ENCODE results near the gene ARHGAP40. TPM values are rescaled to one million over a fixed set of nuclear protein-coding genes. Genes with fewer than 3 reads are reported as not detected.

ARHGAP40 gene
- total and polyA plus RNA-seq, 2 of the 13 experiments (the other 11 are each of a cell fraction or from before 2014, with no cell fraction given), result 0.75 to 2.1 TPM

DNA sequence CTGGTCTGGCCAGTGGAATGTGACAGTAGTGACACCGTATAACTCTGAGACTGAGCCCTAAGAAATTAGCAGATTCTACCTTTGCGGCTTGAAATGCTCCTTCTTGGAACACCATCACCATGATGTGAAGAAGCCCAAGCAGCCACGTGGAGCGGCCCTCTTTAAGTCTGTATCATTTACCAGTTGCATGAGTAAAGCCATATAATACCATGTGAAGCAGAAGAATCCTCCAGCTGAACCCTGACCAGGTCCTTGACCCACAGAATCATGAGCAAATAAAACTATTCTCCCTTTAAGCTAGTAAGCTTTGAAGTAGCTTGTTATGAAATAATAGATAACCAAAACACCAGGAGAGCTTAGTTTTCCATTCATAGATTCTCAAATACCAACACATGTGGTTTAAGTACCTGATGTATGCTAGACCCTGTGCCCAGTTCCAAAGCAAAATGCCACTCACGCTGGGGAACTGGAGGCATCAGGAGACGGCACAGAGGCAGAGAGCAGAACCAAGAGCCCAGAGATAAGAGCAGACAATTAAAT, 65.9 kb downstream of the ARHGAP40 start (continued):
- TF ChIP-seq NBN (conservative IDR thresholded peaks at IDR 0.05) (no peak), ZNF547 (CRISPR knock-in tag; IDR thresholded peaks at IDR 0.05) (no peak), ZNF263 (CRISPR knock-in tag; IDR thresholded peaks at IDR 0.05) (no peak), KDM1A (CRISPR knock-in tag; IDR thresholded peaks at IDR 0.05) (peak; percentile 69; the same call in 1 of the 2 replicates), TBL1XR1 (IDR thresholded peaks at IDR 0.05; ENCODE audit: borderline replicate concordance, low read length, partially characterized antibody) (peak; percentile 87), CREBL2 (CRISPR knock-in tag; IDR thresholded peaks at IDR 0.05; ENCODE audit: borderline replicate concordance) (no peak), ZKSCAN8 (CRISPR knock-in tag; IDR thresholded peaks at IDR 0.05; ENCODE audit: borderline replicate concordance) (peak; percentile 83; the same call in 1 of the 2 replicates), TP53 (CRISPR knock-in tag; conservative IDR thresholded peaks at IDR 0.05) (0 out of 2 replicates have a peak, but pooled peaks have one; percentile 41), ZNF563 (CRISPR knock-in tag; IDR thresholded peaks at IDR 0.05) (no peak), NFYC (CRISPR knock-in tag; IDR thresholded peaks at IDR 0.05) (no peak), ZNF773 (CRISPR knock-in tag; IDR thresholded peaks at IDR 0.05; ENCODE audit: borderline replicate concordance) (no peak), MED1 (CRISPR knock-in tag; IDR thresholded peaks at IDR 0.05) (peak; percentile 91), ZNF720 (CRISPR knock-in tag; IDR thresholded peaks at IDR 0.05) (no peak), NR1H2 (CRISPR knock-in tag; IDR thresholded peaks at IDR 0.05; ENCODE audit: borderline replicate concordance, low read depth) (0 out of 2 replicates have a peak, but pooled peaks have one; percentile 6), AKAP8 (CRISPR knock-in tag; IDR thresholded peaks at IDR 0.05) (no peak), ZNF225 (CRISPR knock-in tag; IDR thresholded peaks at IDR 0.05) (no peak), ZNF737 (CRISPR knock-in tag; IDR thresholded peaks at IDR 0.05; ENCODE audit: borderline replicate concordance) (no peak), KMT2A (CRISPR knock-in tag; IDR thresholded peaks at IDR 0.05) (no peak), ZNF460 (CRISPR knock-in tag; IDR thresholded peaks at IDR 0.05; ENCODE audit: borderline replicate concordance) (no peak), ZNF44 (CRISPR knock-in tag; IDR thresholded peaks at IDR 0.05) (no peak), ZNF674 (CRISPR knock-in tag; IDR thresholded peaks at IDR 0.05; ENCODE audit: low read depth) (no peak), NONO (IDR thresholded peaks at IDR 0.05) (no peak), NONO (CRISPR knock-in tag; conservative IDR thresholded peaks at IDR 0.05) (peak; percentile 54; the same call in 1 of the 2 replicates), JARID2 (CRISPR knock-in tag; IDR thresholded peaks at IDR 0.05; ENCODE audit: insufficient replicate concordance) (no peak)
- TF ChIP-seq, protein P1, sequence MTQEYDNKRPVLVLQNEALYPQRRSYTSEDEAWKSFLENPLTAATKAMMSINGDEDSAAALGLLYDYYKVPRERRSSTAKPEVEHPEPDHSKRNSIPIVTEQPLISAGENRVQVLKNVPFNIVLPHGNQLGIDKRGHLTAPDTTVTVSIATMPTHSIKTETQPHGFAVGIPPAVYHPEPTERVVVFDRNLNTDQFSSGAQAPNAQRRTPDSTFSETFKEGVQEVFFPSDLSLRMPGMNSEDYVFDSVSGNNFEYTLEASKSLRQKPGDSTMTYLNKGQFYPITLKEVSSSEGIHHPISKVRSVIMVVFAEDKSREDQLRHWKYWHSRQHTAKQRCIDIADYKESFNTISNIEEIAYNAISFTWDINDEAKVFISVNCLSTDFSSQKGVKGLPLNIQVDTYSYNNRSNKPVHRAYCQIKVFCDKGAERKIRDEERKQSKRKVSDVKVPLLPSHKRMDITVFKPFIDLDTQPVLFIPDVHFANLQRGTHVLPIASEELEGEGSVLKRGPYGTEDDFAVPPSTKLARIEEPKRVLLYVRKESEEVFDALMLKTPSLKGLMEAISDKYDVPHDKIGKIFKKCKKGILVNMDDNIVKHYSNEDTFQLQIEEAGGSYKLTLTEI (CRISPR knock-in tag; conservative IDR thresholded peaks at IDR 0.05), result no peak
- TF ChIP-seq, protein P2, sequence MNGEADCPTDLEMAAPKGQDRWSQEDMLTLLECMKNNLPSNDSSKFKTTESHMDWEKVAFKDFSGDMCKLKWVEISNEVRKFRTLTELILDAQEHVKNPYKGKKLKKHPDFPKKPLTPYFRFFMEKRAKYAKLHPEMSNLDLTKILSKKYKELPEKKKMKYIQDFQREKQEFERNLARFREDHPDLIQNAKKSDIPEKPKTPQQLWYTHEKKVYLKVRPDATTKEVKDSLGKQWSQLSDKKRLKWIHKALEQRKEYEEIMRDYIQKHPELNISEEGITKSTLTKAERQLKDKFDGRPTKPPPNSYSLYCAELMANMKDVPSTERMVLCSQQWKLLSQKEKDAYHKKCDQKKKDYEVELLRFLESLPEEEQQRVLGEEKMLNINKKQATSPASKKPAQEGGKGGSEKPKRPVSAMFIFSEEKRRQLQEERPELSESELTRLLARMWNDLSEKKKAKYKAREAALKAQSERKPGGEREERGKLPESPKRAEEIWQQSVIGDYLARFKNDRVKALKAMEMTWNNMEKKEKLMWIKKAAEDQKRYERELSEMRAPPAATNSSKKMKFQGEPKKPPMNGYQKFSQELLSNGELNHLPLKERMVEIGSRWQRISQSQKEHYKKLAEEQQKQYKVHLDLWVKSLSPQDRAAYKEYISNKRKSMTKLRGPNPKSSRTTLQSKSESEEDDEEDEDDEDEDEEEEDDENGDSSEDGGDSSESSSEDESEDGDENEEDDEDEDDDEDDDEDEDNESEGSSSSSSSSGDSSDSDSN (CRISPR knock-in tag; IDR thresholded peaks at IDR 0.05), result 0 out of 2 replicates have a peak, but pooled peaks have one; percentile 42
- TF ChIP-seq, protein P3, sequence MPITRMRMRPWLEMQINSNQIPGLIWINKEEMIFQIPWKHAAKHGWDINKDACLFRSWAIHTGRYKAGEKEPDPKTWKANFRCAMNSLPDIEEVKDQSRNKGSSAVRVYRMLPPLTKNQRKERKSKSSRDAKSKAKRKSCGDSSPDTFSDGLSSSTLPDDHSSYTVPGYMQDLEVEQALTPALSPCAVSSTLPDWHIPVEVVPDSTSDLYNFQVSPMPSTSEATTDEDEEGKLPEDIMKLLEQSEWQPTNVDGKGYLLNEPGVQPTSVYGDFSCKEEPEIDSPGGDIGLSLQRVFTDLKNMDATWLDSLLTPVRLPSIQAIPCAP (CRISPR knock-in tag; IDR thresholded peaks at IDR 0.05; ENCODE audit: low read depth), result no peak
